AG09309 (cell line): ENCODE measurements around the gene DNAI2.

Source experiments
- DNase-seq: peaks from one replicate; pipeline ENCODE4 v3.0.0-alpha.2; 2010; ENCODE audit warnings: low read depth
- H3K4me3 ChIP-seq: 2 replicates; pipeline ENCODE4 v1.5.1; 2011; ENCODE audit warnings: mild to moderate bottlenecking, low read depth, low read length, moderate library complexity; ENCODE audit not compliant: control insufficient read depth
- TF ChIP-seq, protein P1 (sequence below): IDR thresholded peaks from 2 replicates; pipeline ENCODE4 v1.5.1; 2011; ENCODE audit warnings: mild to moderate bottlenecking, low read depth, low read length, inconsistent platforms; ENCODE audit not compliant: insufficient read depth, control insufficient read depth; ENCODE audit errors: missing control alignments

The DNAI2 gene

DNA sequence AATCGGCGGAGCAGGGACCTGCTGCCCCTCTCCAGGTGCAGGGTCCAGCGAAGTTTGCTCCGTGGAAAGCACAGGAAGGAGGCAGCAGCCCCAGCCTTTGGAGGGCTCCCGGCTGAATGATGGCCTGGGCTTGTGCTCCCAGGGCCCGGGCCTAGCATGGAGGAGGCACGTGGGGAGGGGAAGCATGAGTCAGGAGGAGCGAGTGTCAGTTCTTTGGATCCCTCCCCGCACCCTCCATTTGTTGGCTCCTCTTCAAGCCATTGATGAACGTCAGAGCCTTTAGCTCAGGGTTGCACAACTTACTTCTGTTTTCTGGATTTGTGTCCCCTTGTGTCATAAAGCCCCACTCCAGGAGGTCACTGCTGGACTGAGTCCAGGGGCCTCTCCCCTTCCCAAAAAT, 34.9 kb upstream of the DNAI2 start:
- TF ChIP-seq, protein P1, sequence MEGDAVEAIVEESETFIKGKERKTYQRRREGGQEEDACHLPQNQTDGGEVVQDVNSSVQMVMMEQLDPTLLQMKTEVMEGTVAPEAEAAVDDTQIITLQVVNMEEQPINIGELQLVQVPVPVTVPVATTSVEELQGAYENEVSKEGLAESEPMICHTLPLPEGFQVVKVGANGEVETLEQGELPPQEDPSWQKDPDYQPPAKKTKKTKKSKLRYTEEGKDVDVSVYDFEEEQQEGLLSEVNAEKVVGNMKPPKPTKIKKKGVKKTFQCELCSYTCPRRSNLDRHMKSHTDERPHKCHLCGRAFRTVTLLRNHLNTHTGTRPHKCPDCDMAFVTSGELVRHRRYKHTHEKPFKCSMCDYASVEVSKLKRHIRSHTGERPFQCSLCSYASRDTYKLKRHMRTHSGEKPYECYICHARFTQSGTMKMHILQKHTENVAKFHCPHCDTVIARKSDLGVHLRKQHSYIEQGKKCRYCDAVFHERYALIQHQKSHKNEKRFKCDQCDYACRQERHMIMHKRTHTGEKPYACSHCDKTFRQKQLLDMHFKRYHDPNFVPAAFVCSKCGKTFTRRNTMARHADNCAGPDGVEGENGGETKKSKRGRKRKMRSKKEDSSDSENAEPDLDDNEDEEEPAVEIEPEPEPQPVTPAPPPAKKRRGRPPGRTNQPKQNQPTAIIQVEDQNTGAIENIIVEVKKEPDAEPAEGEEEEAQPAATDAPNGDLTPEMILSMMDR, result no peak
- H3K4me3 ChIP-seq, result no peak overlapping the region
- no peak for DNase-seq

DNA sequence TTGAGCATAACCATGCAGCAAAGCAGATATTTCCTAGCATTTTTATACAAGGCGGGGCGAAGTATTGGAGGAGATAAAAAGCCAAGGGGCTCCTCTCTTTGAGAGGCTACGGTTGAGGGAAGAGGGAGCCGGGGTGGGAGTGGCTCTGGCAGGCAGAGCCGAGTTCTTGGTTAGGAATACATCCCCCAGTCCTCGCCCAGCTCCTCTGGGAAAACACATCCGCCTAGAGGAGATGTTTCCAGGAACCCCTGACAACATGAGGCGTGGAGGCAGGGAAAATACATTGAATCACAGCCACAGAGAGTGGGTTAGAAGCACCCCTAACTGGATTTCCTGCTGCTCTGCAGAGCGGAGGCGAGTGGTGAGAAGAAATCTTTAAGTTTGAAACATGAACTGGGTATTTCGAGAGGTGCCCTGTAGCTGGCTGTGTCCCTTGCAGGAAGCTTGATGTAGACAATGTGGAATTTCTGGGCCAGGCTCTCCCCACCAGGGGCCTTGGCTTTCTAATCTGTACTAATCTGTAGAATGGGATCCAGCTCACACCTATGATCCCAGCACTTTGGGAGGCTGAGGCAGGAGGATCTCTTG, 33.3 kb upstream of the DNAI2 start:
- DNase-seq, result no peak
- H3K4me3 ChIP-seq, result no peak overlapping the region
- TF ChIP-seq, protein P1, result no peak

DNA sequence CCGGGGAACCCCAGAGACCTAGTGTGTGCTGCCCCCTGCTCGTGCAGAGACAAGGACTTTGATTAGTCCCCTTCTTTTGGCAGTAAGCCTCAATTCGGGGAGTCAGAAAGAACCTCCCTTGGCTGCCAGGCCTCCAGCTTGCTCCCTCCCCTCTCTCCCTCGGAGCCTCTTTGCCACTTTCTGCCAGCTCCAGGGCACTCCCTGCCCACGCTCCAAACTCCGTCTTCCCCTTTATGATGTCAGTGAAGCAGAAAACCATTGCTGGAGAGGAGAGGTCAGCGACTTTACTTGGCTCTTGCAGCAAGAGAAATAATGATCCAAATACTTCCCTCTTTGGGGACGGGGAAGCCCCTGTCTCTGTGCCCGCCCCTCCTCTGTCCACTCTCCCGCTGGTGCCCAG, 32.6 kb upstream of the DNAI2 start:
- no peak overlapping the region for H3K4me3 ChIP-seq
- TF ChIP-seq, protein P1, result no peak
- no peak for DNase-seq

DNA sequence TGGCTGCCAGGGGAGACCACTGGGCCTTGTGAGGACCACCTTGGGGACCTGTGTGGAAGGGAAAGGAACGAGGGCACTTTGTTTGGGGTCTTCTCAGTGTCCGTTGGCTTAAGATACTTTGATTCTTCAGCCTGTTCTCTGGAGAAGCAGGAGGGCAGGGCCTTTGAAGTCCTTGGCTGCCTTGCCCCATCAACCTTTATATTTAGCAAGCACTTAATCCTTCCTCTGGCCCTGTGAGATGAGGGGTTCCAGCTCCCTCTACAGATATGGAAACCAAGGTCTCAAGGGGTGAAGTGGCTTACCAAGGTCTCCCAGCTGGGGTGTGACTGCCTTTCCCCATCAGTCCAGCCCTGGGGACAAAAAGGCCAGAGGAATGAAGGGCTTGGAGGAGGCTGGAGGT, 32.2 kb upstream of the DNAI2 start:
- DNase-seq, result no peak
- H3K4me3 ChIP-seq, result no peak overlapping the region
- TF ChIP-seq, protein P1, result no peak

GRCh38 chr17:74243013-74243755, 30.9 kb upstream of the DNAI2 start:
- TF ChIP-seq, protein P1, result no peak
- no peak overlapping the region for H3K4me3 ChIP-seq
- DNase-seq, result no peak

DNA sequence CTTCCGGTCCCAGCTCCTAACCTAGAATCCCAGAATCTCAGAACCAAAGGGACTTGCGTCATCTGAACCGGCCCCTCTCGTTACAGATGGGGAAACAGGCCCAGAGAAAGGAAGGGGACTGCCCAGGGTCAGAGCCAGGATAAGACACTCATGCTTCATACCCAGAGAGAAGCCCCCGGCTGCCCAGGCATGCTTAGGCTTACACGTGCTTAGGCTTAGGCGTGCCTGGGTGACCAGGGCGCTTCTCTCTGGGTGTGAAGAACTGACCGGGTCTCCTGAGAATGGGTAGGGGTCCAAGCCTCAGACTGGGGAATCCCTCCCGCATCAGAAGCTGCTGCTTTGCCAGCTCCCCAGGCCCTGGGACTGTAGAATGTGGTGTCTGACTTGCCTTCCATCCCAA, 29.9 kb upstream of the DNAI2 start:
- DNase-seq, result no peak
- no peak overlapping the region for H3K4me3 ChIP-seq
- TF ChIP-seq, protein P1, result no peak
